Islet of Langerhans (tissue), 1 donor: ENCODE measurements around the gene HSPB6.

Experiments used
- FAIRE-seq: peaks from one replicate; lab custom pipeline; 2011; peaks lifted over from hg19 to GRCh38; lab: Jason Lieb, UNC

The HSPB6 gene

GRCh38 chr19:35744430-35745327 lies 12.2 kb downstream of the HSPB6 start:
- no peak for FAIRE-seq

DNA sequence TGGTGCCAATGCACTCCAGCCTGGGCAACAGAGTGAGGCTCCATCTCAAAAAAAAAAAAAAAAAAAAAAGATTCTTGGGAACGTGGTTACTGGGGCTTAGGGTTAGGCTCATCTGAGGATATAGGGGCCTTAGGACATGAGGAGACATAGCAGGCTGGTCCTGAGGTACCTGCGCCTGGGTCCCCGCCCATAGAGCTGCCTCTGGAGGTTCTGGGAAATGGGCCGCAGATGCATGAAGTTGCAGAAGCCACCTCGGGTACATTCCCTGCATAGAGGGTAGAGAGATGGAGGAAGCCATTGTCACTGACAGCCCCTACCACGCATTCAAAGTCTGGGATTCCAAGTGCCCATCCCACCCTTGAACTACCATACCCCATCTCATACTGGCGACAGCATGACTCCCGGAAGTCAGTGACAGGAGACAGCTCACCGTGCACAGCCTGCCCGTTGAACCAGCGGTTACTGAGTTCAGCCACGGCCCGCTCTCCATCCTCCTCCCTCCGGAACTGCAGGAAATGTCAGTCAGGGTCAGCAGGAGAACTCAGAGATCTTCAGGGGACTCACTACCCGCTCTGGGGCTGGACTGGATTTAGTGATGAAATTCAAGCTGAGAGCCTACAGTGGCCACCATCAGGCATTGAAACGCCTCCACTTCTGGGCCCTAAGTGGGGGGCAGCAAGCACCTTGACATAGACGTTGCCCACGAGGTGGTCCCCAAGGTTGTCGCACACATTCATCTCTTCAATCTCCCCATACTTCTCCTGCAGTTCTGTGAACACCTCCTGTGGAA lies 13.0 kb downstream of the HSPB6 start:
- no peak for FAIRE-seq

GRCh38 chr19:35742121-35742724 lies 14.6 kb downstream of the HSPB6 start, which contains the start of gene IGFLR1:
Gene IGFLR1 (minus strand): TSS chr19:35742452. CDS start chr19:35741180, 1,272 bp downstream.
- FAIRE-seq, result no peak

- no peak for FAIRE-seq
These were observed 15.7 kb downstream of the HSPB6 start for GRCh38 chr19:35741203-35741515.

- no peak for FAIRE-seq
These were observed 16.2 kb downstream of the HSPB6 start for GRCh38 chr19:35740423-35741202.

DNA sequence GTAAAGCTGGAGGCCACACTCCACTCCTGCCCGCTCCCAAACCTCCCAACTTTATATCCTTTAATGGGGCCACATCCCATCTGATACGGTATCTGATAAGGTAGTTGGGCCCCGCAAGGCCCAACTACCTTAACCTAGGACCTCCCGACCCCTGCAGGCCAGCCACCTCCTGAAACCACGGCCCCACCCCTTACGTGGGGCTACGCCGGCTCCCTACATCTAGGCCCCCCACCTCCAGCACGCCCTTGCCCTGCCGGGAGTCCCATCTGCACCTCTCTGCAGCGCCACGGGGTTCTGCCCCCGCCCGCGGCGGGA lies 16.8 kb downstream of the HSPB6 start:
- FAIRE-seq, result no peak

DNA sequence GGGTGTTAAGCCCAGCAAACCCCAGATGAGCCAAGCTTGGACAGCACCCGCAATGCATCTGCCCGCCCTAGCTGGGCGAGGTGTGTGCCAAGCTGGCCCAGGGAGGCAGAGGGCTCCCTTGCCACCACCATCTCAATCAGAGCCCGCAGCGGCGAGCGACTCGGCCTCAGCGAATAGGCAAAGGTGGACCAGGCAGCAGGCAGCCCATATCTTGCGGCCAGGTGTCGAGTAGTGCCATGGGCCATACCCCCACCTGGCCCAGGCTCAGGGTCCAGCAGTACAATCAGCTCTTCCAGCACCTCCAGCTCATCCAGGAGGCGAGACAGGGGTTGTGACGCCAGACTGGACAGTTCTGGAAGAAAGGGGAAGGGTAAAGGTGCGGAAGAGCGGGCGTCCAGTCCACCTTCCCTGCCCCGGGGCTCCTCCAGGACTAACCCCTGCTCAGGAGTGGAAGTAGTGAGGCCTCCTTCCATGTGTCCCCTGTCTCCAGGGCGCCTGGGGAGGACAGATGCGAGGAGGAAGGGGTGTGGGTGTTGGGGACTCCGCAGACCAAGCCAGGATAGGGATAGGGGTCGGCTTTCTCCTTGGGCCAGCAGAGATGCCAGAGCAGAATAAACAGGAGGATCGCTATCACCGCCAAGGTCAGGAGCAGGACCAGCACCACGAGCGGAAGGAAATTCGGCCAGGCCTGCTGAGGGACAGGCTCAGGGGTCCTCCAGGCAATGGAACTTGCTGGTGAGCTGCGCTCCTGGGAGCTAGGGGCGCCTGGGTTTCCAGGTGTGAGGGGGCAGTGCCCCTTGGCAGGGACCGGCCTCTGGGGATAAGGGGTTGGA lies 17.3 kb downstream of the HSPB6 start:
- no peak for FAIRE-seq

GRCh38 chr19:35738887-35739229 lies 18.0 kb downstream of the HSPB6 start:
- no peak for FAIRE-seq

DNA sequence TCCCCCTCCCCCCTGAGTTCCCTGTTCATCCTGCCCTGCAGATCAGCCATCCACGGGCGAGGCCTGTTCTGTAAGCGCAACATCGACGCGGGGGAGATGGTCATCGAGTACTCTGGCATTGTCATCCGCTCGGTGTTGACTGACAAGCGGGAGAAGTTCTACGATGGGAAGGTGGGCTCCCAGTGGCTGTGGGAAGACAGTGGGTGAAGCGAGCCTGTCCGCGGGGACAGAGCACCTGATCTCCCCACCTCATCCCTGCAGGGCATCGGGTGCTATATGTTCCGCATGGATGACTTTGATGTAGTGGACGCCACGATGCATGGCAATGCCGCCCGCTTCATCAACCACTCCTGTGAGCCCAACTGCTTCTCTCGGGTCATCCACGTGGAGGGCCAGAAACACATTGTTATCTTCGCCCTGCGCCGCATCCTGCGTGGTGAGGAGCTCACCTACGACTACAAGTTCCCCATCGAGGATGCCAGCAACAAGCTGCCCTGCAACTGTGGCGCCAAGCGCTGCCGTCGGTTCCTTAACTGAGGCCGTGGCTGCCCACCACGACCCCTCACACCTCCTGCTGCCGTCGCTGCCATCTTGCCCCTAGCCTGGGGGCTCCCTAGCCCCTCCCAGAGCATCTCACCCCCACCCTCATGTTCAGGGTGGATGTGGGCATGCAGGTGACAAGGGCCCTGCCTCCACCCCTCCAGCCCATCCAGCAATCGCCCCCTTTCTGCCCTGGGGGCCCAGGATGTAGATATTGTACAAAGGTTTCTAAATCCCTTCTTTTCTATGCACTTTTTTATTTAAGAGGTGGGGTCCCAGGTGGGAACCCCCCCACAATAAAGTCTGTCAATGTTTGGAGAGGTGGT lies 18.6 kb downstream of the HSPB6 start:
- FAIRE-seq, result no peak

- no peak for FAIRE-seq
These were observed 19.6 kb downstream of the HSPB6 start for GRCh38 chr19:35736913-35737886.

DNA sequence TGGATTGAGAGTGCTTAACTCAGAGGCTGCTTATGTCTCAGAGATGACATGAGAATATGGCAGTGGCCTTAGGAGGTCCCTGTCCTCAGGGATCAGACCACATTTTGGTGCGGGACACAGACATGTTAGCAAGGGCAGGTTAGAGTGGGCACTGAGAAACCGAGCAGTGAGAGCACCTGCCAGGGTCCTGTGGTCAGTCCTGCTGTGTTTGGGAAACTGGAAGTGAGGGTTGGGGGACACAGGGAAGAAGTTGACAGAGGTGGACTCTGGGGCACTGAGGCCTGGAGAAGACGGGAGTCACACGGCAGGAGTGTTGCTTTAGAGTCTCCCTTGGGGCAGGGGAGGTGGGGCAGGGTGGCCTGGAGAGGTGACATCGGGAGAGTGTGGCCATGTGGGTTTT lies 21.9 kb downstream of the HSPB6 start:
- FAIRE-seq, result no peak

- FAIRE-seq, result no peak
These were observed 22.6 kb downstream of the HSPB6 start for GRCh38 chr19:35734273-35734672.

- no peak for FAIRE-seq
These were observed 23.4 kb downstream of the HSPB6 start for GRCh38 chr19:35733180-35734125.

- no peak for FAIRE-seq
These were observed 24.2 kb downstream of the HSPB6 start for GRCh38 chr19:35732540-35733179.

DNA sequence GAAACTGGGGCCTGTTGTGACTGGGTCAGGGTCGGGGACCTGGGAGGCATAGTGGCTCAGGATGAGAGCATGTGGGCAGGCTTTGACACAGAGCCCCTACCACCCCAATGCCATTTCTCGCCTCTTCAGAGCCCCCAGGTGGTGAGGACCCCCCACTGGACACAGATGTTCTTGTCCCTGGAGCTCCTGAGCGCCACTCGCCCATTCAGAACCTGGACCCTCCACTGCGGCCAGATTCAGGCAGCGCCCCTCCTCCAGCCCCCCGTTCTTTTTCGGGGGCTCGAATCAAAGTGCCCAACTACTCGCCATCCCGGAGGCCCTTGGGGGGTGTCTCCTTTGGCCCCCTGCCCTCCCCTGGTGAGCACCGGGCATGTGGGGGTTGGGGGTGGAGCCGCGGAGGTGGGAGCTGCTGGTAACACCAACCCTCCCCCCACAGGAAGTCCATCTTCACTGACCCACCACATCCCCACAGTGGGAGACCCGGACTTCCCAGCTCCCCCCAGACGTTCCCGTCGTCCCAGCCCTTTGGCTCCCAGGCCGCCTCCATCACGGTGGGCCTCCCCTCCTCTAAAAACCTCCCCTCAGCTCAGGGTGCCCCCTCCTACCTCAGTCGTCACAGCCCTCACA lies 24.9 kb downstream of the HSPB6 start:
- no peak for FAIRE-seq

DNA sequence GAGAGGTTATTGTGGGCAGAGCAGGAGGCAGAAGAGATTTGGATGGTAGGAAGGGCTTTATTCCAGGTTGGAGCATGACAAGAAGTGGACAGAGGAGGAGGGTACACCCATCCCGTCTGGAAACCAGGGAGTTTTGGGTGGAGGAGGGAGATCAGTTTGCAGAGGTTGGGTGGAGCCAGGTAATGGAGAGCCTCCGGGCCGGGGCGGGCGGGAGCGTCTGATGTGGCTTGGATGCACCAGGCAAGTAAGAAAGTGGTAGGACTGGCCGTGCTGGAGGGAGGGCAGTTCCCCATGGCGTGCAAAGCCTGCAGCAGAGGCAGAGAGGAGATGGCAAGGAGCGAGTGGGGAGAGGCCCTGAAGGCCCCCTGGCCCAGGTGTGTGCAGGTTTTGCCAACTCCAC lies 25.5 kb downstream of the HSPB6 start:
- FAIRE-seq, result no peak

- no peak for FAIRE-seq
These were observed 26.5 kb downstream of the HSPB6 start for GRCh38 chr19:35730326-35730725.
